ENCODE data around the gene RNASEH1.

The RNASEH1 gene

GRCh38 chr2:3523551-3524041 is 34.5 kb downstream of the RNASEH1 start:
- peak; percentile 56 for DNase-seq (ENCODE audit: low read depth)
- TF ChIP-seq, protein P1, sequence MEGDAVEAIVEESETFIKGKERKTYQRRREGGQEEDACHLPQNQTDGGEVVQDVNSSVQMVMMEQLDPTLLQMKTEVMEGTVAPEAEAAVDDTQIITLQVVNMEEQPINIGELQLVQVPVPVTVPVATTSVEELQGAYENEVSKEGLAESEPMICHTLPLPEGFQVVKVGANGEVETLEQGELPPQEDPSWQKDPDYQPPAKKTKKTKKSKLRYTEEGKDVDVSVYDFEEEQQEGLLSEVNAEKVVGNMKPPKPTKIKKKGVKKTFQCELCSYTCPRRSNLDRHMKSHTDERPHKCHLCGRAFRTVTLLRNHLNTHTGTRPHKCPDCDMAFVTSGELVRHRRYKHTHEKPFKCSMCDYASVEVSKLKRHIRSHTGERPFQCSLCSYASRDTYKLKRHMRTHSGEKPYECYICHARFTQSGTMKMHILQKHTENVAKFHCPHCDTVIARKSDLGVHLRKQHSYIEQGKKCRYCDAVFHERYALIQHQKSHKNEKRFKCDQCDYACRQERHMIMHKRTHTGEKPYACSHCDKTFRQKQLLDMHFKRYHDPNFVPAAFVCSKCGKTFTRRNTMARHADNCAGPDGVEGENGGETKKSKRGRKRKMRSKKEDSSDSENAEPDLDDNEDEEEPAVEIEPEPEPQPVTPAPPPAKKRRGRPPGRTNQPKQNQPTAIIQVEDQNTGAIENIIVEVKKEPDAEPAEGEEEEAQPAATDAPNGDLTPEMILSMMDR (conservative IDR thresholded peaks at IDR 0.05; ENCODE audit: low read length): no peak
- no peak overlapping the region for H3K4me3 ChIP-seq (ENCODE audit: low read length)

DNA sequence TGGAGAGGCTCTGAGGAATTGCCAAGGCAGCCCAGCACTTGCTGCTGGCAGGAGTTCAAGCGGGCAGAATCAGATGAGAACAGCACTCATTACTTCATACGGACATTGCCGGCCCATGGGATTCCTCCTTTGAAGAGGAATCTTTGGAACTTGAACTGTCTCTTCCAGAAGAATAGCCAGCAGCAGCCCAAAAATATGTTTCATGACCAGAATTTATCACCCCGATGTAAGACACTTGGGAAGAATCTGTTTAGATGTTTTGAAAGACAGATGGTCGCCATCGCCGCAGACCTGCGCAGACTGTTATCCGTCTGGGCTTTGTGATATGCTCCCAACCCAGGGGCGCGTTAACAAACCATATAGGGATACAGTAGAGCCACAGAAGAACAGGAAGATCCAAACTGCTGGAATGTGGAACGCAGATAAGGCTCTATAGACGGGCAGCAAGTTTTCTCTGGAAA is 35.1 kb downstream of the RNASEH1 start:
- TF ChIP-seq, protein P1 (conservative IDR thresholded peaks at IDR 0.05; ENCODE audit: low read length): no peak
- 0 out of 2 replicates have a peak overlapping the region, but pooled peaks have one; percentile 7 for H3K4me3 ChIP-seq (ENCODE audit: low read length)
- peak; percentile 87 for DNase-seq (ENCODE audit: low read depth)

GRCh38 chr2:3520591-3520990 is 37.5 kb downstream of the RNASEH1 start:
- TF ChIP-seq, protein P1 (conservative IDR thresholded peaks at IDR 0.05; ENCODE audit: low read length): no peak
- H3K4me3 ChIP-seq (ENCODE audit: low read length): no peak overlapping the region
- DNase-seq (ENCODE audit: low read depth): no peak

GRCh38 chr2:3519255-3520205 is 38.6 kb downstream of the RNASEH1 start, which contains the start of gene ADI1:
Gene ADI1, minus strand, starts transcription at chr2:3519531. Its CDS starts 44 bp downstream, at chr2:3519487.
- H3K4me3 ChIP-seq (ENCODE audit: low read length): peak within 1 kb of the TSS; percentile 88
- peak; percentile 70 for DNase-seq (ENCODE audit: low read depth)
- TF ChIP-seq, protein P1 (conservative IDR thresholded peaks at IDR 0.05; ENCODE audit: low read length): no peak

- TF ChIP-seq, protein P1 (conservative IDR thresholded peaks at IDR 0.05; ENCODE audit: low read length): no peak
- H3K4me3 ChIP-seq (ENCODE audit: low read length): peak overlapping the region; percentile 88
- peak; percentile 94 for DNase-seq (ENCODE audit: low read depth)
Measured at GRCh38 chr2:3518496-3519254, 39.5 kb downstream of the RNASEH1 start.

DNA sequence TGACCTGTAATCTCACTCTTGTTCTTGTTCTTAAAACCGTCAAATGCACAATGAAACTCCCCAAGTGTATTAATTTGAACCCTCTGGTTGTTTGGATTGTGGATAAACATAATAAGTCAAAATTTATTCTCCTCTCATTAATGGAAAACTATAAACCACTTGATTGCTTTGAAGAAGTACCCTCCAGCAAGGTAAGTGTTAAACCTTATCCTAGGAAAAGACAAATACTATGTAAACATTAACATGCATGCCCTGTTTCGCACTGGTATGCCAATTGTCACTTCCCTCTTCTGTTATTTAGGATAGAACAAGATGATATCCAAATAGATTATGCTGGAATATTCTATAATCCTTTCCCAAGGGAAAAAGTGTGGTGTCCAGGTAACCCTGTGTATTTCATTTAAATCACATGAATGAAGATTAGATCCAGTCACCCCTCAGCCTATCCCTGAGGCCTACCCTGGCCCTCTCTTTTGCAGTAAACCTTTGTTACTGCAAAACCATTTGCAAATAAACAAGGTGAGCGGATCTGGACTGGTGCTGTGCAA is 40.1 kb downstream of the RNASEH1 start:
- peak overlapping the region; percentile 88 for H3K4me3 ChIP-seq (ENCODE audit: low read length)
- DNase-seq (ENCODE audit: low read depth): no peak
- TF ChIP-seq, protein P1 (conservative IDR thresholded peaks at IDR 0.05; ENCODE audit: low read length): no peak
